RCC 7860 (cell line): Measurements from ENCODE around the gene FTL.
A peak's percentile ranks its signal among the peaks of the same experiment; 100 is the strongest.

Source experiments
- DNase-seq: peaks from one replicate; pipeline ENCODE4 v3.0.0-alpha.2; 2015; ENCODE audit warnings: low spot score
- FAIRE-seq: peaks from 2 replicates; lab custom pipeline; 2012; peaks lifted over from hg19 to GRCh38; lab: Jason Lieb, UNC

The FTL gene

GRCh38 chr19:48964205-48965039 is 687 bp upstream of the FTL start:
- DNase-seq (no peak), FAIRE-seq (no peak)

- peak; percentile 50 for DNase-seq
- FAIRE-seq = no peak
Observed at GRCh38 chr19:48965806-48966540, 864 bp downstream of the FTL start.

GRCh38 chr19:48966541-48967345 is 1.6 kb downstream of the FTL start:
- DNase-seq = no peak

GRCh38 chr19:48967346-48968178 is 2.5 kb downstream of the FTL start:
- FAIRE-seq (no peak), DNase-seq (no peak)

More at GRCh38 chr19:48966541-48967345, 1.6 kb downstream of the FTL start:
- FAIRE-seq = no peak

- DNase-seq = no peak
Observed at GRCh38 chr19:48968179-48968661, 3.1 kb downstream of the FTL start.

GRCh38 chr19:48968813-48969218 is 3.7 kb downstream of the FTL start:
- FAIRE-seq = no peak

More at GRCh38 chr19:48968179-48968661, 3.1 kb downstream of the FTL start:
- no peak for FAIRE-seq

GRCh38 chr19:48969276-48970138 is 4.4 kb downstream of the FTL start:
- FAIRE-seq = no peak
- no peak for DNase-seq

More at GRCh38 chr19:48968813-48969218, 3.7 kb downstream of the FTL start:
- no peak for DNase-seq

- FAIRE-seq = no peak
- no peak for DNase-seq
Observed at GRCh38 chr19:48970139-48970766, 5.1 kb downstream of the FTL start.

- FAIRE-seq = no peak
- DNase-seq = no peak
Observed at GRCh38 chr19:48970923-48971395, 5.8 kb downstream of the FTL start.

- FAIRE-seq (no peak), DNase-seq (no peak)
Observed at GRCh38 chr19:48975947-48976847, 11.1 kb downstream of the FTL start.

GRCh38 chr19:48977061-48977460 is 12.0 kb downstream of the FTL start:
- no peak for DNase-seq
- no peak for FAIRE-seq

- no peak for FAIRE-seq
- no peak for DNase-seq
Observed at GRCh38 chr19:48982280-48982679, 17.2 kb downstream of the FTL start.

GRCh38 chr19:48985711-48986110 is 20.6 kb downstream of the FTL start:
- no peak for FAIRE-seq
- no peak for DNase-seq

- DNase-seq (no peak), FAIRE-seq (no peak)
Observed at GRCh38 chr19:48986211-48986610, 21.1 kb downstream of the FTL start.

- FAIRE-seq (no peak), DNase-seq (no peak)
Observed at GRCh38 chr19:48987323-48987722, 22.2 kb downstream of the FTL start.

- FAIRE-seq = no peak
- no peak for DNase-seq
Observed at GRCh38 chr19:48988286-48988685, 23.2 kb downstream of the FTL start.

GRCh38 chr19:48988860-48989259 is 23.8 kb downstream of the FTL start:
- DNase-seq (no peak), FAIRE-seq (no peak)
